HG02970 (cell line): ENCODE measurements around the gene RBM4.

Experiments
- ATAC-seq: cut with Tn5 transposase; IDR thresholded peaks from one replicate; pipeline ENCODE4 v1.9.1; 2021; ENCODE audit warnings: mild to moderate bottlenecking, moderate library complexity, moderate number of reproducible peaks; ENCODE audit not compliant: unreplicated experiment, low FRiP score

RBM4 gene

GRCh38 chr11:66687831-66688281, 49.4 kb downstream of the RBM4 start:
- no peak for ATAC-seq

DNA sequence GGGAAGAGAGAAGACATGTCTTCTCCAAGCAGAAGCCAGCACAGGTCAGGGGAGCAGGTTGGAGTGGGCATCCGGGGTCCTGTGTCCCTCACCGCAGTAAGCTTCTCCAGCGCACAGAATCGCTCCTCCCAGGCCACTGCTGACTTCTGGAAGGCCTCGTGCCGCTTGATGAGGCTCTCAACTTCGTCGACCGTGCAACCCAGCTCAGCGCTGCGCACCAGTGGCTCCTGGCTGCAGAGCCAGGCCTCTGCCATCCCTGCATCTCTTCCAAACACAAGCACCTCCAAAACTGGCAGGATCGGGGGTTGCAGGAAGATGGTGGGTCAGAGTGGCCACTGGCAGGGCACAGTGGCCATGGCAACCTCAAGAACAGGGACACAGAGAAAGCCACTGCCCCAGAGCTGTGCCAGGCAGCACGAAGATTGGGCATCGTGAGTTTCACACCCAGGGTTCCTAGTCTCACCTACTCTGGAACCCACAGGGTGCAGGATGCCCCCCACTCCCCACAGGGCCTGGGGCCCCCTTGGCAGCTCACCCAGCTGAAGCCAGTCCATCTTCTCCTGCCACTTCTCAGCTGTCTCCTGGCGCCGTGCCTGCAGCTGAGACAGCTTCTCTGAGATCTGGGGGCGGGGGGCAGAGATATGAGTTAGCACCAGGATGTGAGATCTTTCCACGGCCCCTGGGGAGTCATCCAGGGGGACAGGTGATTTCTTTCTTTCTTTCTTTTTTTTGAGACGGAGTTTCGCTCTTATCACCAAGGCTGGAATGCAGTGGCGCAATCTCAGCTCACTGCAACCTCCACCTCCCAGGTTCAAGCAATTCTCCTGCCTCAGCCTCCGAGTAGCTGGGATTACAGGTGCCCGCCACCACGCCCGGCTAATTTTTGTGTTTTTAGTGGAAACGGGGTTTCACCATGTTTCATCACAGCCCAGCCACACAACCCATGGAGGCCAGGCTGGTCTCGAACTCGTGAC, 50.3 kb downstream of the RBM4 start:
- ATAC-seq = no peak

DNA sequence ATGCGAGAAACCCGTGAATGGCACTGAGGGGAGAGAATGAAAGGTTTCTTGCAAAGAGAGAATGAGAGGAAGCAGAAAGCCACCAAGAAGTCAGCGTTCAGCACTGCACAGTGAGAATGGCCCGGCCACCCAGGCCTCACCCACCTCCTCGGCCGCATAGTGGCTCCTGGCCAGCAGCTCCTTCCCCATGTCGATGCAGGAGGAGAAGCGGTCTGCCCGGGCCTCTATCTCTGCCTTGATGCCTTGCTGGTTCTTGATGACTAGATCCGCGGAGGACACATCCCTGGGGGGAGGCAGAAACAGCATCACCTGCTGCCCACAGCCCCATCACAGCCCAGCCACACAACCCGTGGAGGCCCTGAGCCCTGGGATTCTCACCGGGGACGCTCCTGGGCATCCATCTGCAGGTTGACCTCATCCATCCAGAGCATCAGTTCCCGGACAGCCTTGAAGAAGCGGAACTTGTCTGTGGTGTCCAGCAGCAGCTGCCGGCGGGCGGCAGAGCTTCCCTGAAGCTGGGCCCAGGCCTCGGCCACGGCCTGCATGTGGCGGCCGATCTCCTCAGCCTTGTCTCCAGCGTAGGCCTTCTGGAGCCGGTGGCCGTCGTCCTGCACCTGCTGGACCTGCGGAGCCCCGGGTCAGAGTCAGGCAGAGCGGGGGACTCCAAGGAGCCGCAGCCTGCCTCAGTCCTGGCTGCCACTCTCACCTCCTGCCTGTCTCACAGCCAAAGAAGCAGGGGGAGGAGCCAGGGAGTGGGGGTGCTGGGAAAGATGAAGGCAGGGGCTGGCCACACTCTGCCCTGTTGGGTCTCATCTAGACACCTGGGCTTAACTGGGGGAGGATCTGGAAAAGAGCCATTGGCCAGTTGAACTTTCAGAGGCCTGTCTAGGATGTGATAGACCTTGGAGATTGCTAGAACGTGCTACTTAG, 51.4 kb downstream of the RBM4 start:
- ATAC-seq = no peak

DNA sequence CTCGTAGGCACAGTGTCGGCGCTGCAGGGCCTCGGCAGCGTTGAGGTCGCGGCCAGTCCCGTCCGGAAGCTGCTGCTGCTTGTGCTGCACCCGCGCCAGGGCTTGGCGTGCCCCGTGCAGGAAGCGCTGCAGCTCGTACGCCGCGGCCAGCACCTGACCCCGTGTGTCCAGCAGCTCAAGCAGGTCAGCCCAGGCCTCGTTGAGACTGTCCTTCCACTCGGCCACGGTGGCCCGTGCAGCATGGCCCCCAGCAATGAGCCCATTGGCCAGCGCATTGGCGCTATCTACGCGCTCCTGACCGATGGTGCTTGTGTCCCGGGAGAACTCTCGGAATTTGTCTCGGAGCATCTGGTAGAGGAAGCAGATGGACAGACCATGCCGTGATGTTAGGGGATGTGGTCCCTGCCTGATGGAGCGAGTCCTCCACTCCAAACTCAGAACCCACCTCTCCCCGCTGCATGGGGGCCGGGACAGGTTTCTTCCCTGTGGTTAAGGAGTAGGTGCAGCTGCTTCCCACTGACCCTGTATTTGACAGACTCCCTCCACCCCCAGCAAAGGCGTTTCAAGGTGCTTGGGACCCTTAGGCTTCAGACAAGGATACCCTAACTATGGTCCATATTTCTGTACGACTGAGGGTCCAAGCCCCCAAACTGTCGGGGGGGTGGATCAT, 52.9 kb downstream of the RBM4 start:
- ATAC-seq = no peak

DNA sequence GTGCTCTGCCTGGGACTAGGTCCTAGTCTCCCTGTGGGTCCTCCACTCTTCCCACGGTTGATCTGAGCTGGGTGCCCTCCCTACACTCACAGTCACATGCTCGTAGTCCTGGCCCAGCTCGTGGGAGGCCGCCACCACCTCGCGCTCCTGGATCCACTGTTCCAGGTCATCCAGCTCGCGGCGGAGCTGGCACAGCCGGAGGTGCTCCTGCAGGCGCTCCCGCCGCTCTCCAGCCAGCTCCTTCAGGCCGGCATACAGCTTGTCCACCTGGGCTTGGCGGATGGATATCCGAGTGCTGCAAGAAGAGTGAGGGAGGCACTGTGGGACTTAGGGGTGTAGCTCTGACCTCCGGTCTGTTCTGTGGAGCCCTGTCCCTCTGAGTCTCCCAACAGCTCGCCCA, 53.9 kb downstream of the RBM4 start:
- no peak for ATAC-seq

DNA sequence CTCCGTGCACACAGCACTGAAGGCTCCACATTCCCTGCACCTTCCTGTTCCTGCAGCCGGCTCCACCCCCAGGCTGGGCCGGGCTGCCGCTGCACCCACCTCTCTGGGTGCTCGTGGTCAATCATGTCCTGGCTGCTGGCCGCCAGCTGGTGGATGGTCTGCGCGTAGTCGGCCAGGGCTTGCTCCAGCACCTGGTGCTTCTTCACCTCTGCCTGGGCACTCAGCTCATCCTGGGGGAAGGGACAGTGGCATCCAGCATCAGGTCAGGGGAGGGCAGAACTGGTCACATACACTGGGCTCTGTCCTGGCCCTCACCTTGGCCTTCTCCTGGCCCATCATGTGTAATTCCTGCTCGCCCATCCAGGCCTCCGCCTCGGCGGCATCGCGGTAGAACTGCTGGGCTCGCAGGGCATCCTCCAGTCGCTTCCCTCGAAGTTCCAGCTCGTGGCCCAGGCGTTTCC, 54.4 kb downstream of the RBM4 start:
- no peak for ATAC-seq

GRCh38 chr11:66693356-66694055, 55.0 kb downstream of the RBM4 start:
- no peak for ATAC-seq

GRCh38 chr11:66694056-66694410, 55.5 kb downstream of the RBM4 start:
- no peak for ATAC-seq

DNA sequence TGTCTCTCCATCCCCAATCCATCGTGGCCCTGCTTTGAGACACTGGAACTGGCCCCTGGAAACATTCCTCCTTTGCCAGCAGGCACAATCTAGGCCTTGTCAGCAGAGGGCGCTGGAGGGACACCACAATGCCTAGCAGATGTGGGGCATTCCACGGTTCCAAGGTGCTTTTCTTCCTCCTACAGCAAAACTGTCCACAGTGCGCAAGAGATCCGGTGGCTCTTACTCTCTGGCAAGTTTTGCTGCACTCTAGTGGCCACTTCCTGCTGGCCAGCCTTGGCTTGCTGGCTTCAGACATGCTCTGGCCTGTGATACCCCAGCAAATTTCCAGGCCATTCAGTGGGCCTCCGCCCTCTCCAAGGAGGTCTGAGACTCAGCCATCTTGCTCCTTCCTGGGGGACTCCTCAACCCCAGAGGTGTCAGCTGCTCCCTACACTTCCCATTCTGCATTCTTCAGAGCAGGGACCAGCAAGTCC, 56.3 kb downstream of the RBM4 start:
- ATAC-seq = no peak
